ENCODE data around the gene APC2.

The APC2 gene

GRCh38 chr19:1505991-1506881, 56.3 kb downstream of the APC2 start:
- H3K9me3 ChIP-seq (ENCODE audit: control insufficient read depth, insufficient read depth, low read length) = peaks cover 6% of the 10 kb centered on the region; the same call in 1 of the 2 replicates
- peaks cover 20% of the 10 kb centered on the region for H3K27me3 ChIP-seq (ENCODE audit: control insufficient read depth, low read length)
- no peak for TF ChIP-seq EZH2phosphoT487 (IDR thresholded peaks at IDR 0.05; ENCODE audit: borderline replicate concordance, low read length)
- TF ChIP-seq, protein P1, sequence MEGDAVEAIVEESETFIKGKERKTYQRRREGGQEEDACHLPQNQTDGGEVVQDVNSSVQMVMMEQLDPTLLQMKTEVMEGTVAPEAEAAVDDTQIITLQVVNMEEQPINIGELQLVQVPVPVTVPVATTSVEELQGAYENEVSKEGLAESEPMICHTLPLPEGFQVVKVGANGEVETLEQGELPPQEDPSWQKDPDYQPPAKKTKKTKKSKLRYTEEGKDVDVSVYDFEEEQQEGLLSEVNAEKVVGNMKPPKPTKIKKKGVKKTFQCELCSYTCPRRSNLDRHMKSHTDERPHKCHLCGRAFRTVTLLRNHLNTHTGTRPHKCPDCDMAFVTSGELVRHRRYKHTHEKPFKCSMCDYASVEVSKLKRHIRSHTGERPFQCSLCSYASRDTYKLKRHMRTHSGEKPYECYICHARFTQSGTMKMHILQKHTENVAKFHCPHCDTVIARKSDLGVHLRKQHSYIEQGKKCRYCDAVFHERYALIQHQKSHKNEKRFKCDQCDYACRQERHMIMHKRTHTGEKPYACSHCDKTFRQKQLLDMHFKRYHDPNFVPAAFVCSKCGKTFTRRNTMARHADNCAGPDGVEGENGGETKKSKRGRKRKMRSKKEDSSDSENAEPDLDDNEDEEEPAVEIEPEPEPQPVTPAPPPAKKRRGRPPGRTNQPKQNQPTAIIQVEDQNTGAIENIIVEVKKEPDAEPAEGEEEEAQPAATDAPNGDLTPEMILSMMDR (IDR thresholded peaks at IDR 0.05; ENCODE audit: low read depth, low read length, poor library complexity, severe bottlenecking) = no peak
- no peaks in the 10 kb centered on the region for H3K36me3 ChIP-seq (ENCODE audit: control insufficient read depth, low read length)
- 0 out of 2 replicates have a peak, but pooled peaks cover 2% of the 10 kb centered on the region for H3F3A ChIP-seq (ENCODE audit: control insufficient read depth, insufficient read depth)
- H4K20me1 ChIP-seq (ENCODE audit: control insufficient read depth, insufficient read depth, low read depth, low read length) = no peaks in the 10 kb centered on the region
- peaks cover 5% of the 10 kb centered on the region for H3K4me1 ChIP-seq (ENCODE audit: control insufficient read depth, low read length)
- H3K79me2 ChIP-seq (ENCODE audit: control insufficient read depth, low read length) = no peaks in the 10 kb centered on the region
- no peak overlapping the region for H3K27ac ChIP-seq (ENCODE audit: low read depth, low read length)
- no peak overlapping the region for H3K4me2 ChIP-seq (ENCODE audit: low read length)
- no peak overlapping the region for H3K4me3 ChIP-seq (ENCODE audit: low read length)
- H3K9me2 ChIP-seq (replicated peaks; ENCODE audit: control insufficient read depth, low read length) = no peaks in the 10 kb centered on the region

DNA sequence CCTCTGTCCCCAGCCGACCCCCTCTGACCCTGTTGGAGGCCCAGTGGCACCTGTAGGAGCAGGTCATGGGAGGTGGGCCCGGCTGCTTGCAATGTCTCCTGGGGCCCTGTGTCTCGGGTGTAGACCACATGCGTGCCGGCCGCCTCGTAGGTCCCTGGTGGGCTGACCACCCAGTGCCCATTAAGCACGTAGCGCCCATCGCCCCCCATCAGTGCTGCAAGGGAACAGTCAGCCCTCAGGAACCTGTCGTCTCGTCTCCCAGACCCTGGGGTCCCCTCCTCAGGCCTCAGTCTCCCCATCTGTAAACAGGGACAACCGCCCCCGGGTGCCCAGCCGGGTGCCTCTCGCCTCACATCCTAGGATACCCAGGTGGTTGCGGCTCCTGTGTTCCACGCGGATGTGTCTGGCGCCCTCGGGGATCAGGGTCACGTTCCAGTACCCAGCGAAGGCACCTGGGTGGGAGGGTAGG, 57.3 kb downstream of the APC2 start:
- Histone ChIP-seq H4K20me1 (ENCODE audit: control insufficient read depth, insufficient read depth, low read depth, low read length) (no peaks in the 10 kb centered on the region), H3K79me2 (ENCODE audit: control insufficient read depth, low read length) (no peaks in the 10 kb centered on the region), H3K4me2 (ENCODE audit: low read length) (no peak overlapping the region), H3K9me2 (replicated peaks; ENCODE audit: control insufficient read depth, low read length) (no peaks in the 10 kb centered on the region), H3K4me3 (ENCODE audit: low read length) (no peak overlapping the region), H3K9me3 (ENCODE audit: control insufficient read depth, insufficient read depth, low read length) (peaks cover 6% of the 10 kb centered on the region; the same call in 1 of the 2 replicates), H3F3A (ENCODE audit: control insufficient read depth, insufficient read depth) (0 out of 2 replicates have a peak, but pooled peaks cover 2% of the 10 kb centered on the region), H3K36me3 (ENCODE audit: control insufficient read depth, low read length) (no peaks in the 10 kb centered on the region), H3K27ac (ENCODE audit: low read depth, low read length) (no peak overlapping the region), H3K4me1 (ENCODE audit: control insufficient read depth, low read length) (peaks cover 5% of the 10 kb centered on the region), H3K27me3 (ENCODE audit: control insufficient read depth, low read length) (peaks cover 28% of the 10 kb centered on the region)
- no peak for TF ChIP-seq EZH2phosphoT487 (IDR thresholded peaks at IDR 0.05; ENCODE audit: borderline replicate concordance, low read length)
- TF ChIP-seq, protein P1 (IDR thresholded peaks at IDR 0.05; ENCODE audit: low read depth, low read length, poor library complexity, severe bottlenecking) = no peak

GRCh38 chr19:1507763-1508506, 58.0 kb downstream of the APC2 start:
- no peaks in the 10 kb centered on the region for H3K36me3 ChIP-seq (ENCODE audit: control insufficient read depth, low read length)
- no peaks in the 10 kb centered on the region for H3F3A ChIP-seq (ENCODE audit: control insufficient read depth, insufficient read depth)
- H3K9me2 ChIP-seq (replicated peaks; ENCODE audit: control insufficient read depth, low read length) = no peaks in the 10 kb centered on the region
- H3K79me2 ChIP-seq (ENCODE audit: control insufficient read depth, low read length) = no peaks in the 10 kb centered on the region
- peaks cover 28% of the 10 kb centered on the region for H3K27me3 ChIP-seq (ENCODE audit: control insufficient read depth, low read length)
- H3K4me2 ChIP-seq (ENCODE audit: low read length) = no peak overlapping the region
- H3K9me3 ChIP-seq (ENCODE audit: control insufficient read depth, insufficient read depth, low read length) = peaks cover 6% of the 10 kb centered on the region; the same call in 1 of the 2 replicates
- no peak for TF ChIP-seq EZH2phosphoT487 (IDR thresholded peaks at IDR 0.05; ENCODE audit: borderline replicate concordance, low read length)
- TF ChIP-seq, protein P1 (IDR thresholded peaks at IDR 0.05; ENCODE audit: low read depth, low read length, poor library complexity, severe bottlenecking) = no peak
- H4K20me1 ChIP-seq (ENCODE audit: control insufficient read depth, insufficient read depth, low read depth, low read length) = 0 out of 2 replicates have a peak, but pooled peaks cover 3% of the 10 kb centered on the region
- peaks cover 11% of the 10 kb centered on the region for H3K4me1 ChIP-seq (ENCODE audit: control insufficient read depth, low read length)
- H3K4me3 ChIP-seq (ENCODE audit: low read length) = no peak overlapping the region
- no peak overlapping the region for H3K27ac ChIP-seq (ENCODE audit: low read depth, low read length)

Measured in DOHH2 (cell line).